Measurements from ENCODE around the gene THBD.

THBD gene

DNA sequence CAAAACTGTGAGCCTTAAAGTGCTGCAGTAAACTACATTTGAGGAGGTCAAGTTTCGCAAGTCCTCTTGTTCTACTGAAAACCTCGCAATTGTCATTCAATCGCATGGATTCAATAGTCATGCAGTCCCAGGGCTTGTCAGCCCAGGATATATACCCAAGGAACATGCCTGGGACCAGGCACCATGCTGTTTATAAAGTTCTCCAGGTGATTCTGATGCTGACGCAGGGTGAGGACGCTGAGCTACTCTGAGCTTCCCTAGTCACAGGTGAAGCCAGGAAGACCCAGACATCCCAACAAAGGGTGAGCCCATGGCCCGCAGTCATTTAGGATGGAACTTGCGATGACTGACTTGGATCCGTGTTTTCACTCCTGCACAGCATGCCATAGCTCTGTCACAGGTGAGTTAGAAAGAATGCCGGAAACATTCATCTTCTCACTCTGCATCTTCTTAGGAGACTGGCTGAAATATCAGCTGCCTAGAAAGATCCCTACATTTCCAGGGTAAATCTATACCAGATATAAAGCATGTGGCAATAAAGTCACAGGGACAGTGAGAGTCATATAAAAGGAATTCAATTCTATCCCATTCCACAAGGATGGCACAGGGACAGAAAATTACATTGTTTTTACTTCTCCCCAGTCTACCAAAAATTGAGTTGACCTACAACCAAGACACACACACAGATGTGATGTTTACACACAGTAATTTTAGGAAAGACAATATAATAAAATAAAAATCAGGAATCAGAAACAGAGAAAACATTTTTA, 41.4 kb downstream of the THBD start:
- no peak for DNase-seq

DNA sequence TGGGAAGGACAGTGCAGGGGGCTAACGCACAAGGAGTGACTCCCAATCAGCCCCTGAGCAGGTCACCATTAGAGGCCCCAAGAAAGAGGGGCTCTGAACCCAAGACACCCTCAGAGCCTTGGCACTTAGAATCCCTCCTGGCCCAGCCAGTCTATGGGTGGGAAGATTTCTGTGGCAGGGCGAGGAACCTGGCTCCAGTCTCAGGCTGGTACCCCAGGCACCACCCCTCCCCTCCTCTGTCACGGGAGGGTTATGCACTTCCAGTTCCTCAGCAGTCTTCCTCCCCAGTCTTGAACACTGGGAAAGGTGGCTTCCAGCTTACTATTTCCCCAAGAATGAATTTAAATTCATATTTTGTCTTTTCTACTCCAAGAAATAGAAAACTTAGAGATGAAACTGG, 42.0 kb downstream of the THBD start:
- no peak for DNase-seq

DNA sequence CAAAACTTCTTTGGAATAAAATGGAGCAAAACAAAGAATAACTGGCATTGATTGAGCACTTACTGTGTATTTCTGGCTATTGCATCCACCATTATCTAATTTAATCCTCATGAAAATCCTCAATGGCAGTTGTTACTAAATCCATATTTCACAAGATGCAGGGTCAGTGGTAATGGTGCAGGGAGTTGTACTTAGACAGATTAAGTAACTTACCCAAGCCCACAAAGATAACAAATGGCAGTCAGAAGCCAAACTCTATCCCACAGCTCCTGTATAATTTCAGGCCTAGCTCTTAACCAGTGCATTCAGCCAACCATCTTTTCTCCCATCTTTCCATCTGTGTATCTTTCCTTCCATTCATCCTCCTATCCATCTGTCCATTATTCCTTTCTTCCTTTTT, 43.7 kb downstream of the THBD start:
- DNase-seq = no peak

DNA sequence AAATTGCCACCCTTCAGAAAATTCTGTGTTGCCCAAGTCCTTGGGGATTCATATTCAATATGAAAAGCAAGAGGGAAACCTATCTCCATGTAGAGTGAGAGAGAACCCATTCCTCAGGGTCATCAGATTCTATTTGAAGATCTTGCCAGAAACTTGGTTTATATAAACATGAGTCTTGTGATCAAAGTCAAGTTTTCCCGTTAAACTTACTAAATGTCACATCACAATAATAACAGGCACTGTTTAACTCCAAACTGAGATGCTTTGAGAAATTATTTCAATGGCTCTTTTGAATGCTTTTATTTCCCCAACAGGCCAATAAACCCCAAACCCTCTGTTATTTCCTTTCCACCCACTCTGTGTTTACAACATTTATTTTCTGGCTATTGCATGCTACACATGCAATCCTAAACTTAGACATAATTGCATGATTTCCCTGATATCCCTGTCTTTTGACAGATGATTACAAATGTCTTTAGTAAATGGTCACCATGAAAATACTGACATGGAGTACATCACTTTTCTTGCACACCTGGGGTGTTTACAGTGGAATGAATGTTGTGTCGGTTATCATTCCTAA, 45.5 kb downstream of the THBD start:
- no peak for DNase-seq

DNA sequence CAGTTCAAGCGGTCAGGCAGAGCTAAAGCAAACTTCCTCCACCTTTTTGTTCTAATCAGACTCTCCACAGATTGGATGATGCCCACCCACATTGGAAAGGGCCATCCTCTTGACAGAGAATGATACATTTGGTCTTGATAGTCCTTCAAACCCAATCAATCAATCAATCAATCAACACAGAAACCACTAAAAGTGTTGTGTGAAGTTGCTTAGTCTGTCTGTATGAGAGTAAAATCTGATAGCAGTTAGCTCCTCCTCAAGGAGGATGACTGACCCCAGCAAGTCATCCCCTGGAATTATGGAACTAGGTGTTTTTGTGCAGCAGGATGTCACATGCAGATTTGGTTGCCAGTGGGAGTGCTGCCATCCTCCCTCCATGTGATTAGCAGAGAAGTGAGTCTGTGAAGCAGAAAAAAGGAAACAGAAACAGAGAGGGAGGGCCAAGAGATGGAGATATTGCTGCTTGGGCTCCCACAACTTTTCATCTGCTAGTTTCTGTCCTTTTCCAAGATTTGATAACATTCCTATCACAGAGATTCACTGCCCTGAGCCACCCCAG, 46.3 kb downstream of the THBD start:
- DNase-seq = no peak

DNA sequence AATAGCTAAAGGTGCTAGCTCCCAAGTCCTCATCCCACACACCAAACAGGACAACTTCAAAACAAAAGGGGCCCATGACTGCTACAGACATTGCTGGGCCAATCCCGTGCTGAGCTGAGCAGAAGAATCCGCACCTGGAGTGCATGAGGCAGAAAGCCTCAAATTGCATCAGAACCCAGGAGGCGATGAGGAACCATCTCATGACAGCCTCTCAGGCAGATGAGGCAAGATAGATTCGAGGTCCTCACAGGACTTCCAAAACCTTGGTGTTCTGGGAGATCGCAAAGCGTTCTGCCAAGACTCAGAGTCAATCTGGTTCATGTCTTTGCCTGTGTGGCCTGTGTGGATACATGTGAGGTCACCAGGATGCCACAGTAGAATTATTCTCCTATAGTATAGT, 47.2 kb downstream of the THBD start:
- DNase-seq = no peak

DNA sequence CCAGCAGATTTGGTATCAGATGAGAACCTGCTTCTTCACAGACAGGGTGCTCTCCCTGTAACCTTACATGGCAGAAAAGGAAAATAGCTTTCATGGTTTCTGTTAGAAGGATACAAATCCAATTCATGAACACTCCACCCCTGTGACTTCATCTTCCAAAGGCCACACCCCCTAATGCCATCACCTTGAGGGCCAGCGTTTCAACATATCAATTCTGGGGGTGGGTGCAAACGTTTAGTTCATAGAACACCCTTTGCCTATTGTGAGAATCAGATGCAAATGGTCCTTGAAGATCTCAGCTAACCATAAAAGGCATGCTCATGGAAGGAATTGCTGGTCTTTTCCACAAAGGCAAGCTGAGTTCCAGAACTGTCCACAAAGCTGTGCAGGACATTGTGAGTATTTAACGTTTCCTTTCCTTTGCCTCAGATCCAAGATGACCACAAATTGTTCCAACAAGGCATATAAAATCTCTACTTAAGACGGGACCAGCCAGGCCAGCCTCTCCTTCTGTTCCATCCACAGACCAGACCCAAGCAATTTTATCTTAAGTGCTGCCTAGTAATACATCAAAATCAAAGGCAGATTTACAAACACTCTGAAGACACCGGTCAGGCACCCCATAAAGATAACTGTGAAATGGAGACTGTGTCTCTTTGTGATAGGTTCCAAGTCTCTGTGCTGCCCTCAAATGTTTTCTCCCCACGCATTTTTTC, 49.1 kb downstream of the THBD start:
- no peak for DNase-seq

DNA sequence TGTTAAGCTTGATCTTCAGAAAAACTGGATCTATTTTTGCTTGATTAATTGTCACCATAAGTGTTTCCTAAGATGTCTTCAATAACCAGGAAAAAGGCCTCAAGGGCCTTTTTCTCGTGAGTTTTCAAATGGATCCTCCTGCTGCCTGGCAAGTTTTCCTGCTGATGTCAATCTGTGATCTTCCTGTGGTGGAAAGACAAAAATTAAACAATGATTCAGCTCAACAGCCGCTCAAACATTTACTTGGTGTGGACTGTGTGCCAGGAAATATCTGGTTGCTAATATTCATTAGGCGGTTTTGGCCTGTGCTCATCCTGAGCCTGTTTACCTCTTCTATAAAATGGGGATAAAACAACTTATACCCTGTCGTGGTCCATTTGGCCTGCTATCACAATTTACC, 49.7 kb downstream of the THBD start:
- DNase-seq = no peak

DNA sequence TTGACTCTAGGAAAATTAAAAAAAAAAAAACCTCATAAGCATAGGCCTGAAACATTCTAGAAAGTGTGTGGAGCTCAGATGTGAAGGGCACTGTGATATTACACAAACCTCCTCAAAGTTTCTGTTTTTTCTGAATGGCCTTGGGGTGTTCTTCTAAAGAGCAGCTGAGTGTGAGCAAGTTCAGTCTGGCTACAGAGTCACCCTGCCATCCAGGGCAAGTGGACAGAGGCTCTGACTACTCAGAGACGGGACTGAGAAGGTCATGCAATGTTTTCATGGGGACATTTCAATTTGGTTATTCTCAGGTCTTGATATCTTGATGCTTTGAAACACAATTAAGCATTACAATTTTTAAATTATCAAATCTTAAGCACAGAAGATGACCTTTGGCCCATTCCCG, 51.0 kb downstream of the THBD start:
- no peak for DNase-seq

DNA sequence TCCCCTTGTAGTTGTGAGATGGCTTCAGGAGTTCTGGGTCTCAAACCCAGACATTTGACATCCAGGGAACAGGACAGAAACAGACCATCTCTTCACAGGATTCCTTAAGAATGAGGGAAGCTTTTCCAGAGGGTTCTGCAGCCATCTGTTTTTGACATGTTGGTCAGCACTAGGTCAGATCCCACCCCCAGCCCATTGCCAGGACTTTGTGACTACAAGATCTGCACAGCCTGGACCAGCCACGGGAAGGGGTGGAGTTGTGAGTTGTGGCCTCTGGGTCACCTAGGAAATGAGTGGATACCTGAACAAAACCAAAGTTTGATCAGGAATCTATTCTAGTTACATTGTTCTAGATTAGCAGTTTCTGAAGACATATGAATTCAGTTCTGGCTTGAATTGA, 53.5 kb downstream of the THBD start:
- no peak for DNase-seq
